ENCODE results near the gene BMP5.

Gene BMP5

DNA sequence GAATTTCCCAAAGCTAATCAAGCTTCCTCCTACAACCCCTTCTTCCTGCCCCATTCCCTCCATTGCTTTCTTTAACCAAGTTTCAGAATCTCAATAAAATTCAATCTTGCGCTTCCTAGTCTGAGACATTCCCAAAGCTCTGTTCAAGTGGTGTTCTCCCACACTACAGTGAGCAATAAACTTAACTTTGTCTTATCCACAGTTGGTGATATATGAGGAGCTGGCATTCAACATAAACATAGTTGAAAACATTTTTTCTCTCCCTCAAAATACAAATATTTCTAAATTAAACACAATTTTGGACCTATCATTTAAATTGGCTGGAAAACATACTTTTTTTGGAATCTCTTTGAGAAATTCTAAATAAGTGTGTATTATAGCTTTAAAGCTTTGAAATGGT is 166.7 kb downstream of the BMP5 start:
- DNase-seq (ENCODE audit: low read depth), result no peak

- no peak for DNase-seq (ENCODE audit: low read depth)
These were observed 169.6 kb downstream of the BMP5 start for GRCh38 chr6:55705451-55706440.

GRCh38 chr6:55704421-55704820 is 171.0 kb downstream of the BMP5 start:
- no peak for DNase-seq (ENCODE audit: low read depth)
